Nephron progenitor cell (in vitro differentiated cells): ENCODE data around the gene DHRSX.
"Not testable (repeated sequence)": the region's sequence is repeated elsewhere in the genome, so short reads cannot be mapped to it uniquely, and the experiment has no call there.

Experiments
- DNase-seq: peaks from one replicate; pipeline ENCODE4 v3.0.0; 2021
- H3K27ac Mint-ChIP-seq: 2 replicates; pipeline ENCODE4 v1.8.0; 2021; ENCODE audit warnings: mild to moderate bottlenecking, moderate library complexity, mixed read lengths
- H3K27me3 Mint-ChIP-seq: 2 replicates; pipeline ENCODE4 v1.8.0; 2021; ENCODE audit warnings: mild to moderate bottlenecking, low read depth, mixed read lengths; ENCODE audit not compliant: poor library complexity
- H3K36me3 Mint-ChIP-seq: 2 replicates; pipeline ENCODE4 v1.8.0; 2021; ENCODE audit warnings: low read depth, mixed read lengths
- H3K4me1 Mint-ChIP-seq: 2 replicates; pipeline ENCODE4 v1.8.0; 2021; ENCODE audit warnings: mixed read lengths
- H3K4me3 Mint-ChIP-seq: 2 replicates; pipeline ENCODE4 v1.8.0; 2021; ENCODE audit warnings: mild to moderate bottlenecking, moderate library complexity, mixed read lengths
- H3K9me3 Mint-ChIP-seq: 2 replicates; pipeline ENCODE4 v1.8.0; 2021; ENCODE audit warnings: mild to moderate bottlenecking, moderate library complexity, mixed read lengths
- CTCF ChIP-seq: fragments of 200-600 bp; sonication (generic); IDR thresholded peaks from 2 replicates; pipeline ENCODE4 v1.5.0; 2021; ENCODE audit warnings: antibody characterized with exemption

DHRSX gene

GRCh38 chrX:2469196-2469685 lies 31.5 kb downstream of the DHRSX start:
- Mint-ChIP-seq H3K9me3 (peaks cover 15% of the 10 kb centered on the region), H3K4me3 (no peak overlapping the region), H3K36me3 (peaks cover 22% of the 10 kb centered on the region), H3K4me1 (peaks cover 4% of the 10 kb centered on the region), H3K27ac (peak overlapping the region; percentile 66), H3K27me3 (peaks cover 5% of the 10 kb centered on the region)
- TF ChIP-seq CTCF = no peak
- no peak for DNase-seq

GRCh38 chrX:2468261-2469195 lies 32.2 kb downstream of the DHRSX start:
- Mint-ChIP-seq H3K27ac (peak overlapping the region; percentile 41), H3K27me3 (peaks cover 5% of the 10 kb centered on the region), H3K4me1 (peaks cover 6% of the 10 kb centered on the region), H3K9me3 (peaks cover 15% of the 10 kb centered on the region), H3K4me3 (no peak overlapping the region), H3K36me3 (peaks cover 25% of the 10 kb centered on the region)
- no peak for DNase-seq
- no peak for TF ChIP-seq CTCF

GRCh38 chrX:2466876-2467656 lies 33.7 kb downstream of the DHRSX start:
- Mint-ChIP-seq H3K27me3 (peaks cover 5% of the 10 kb centered on the region), H3K27ac (peak overlapping the region; percentile 13), H3K36me3 (peaks cover 28% of the 10 kb centered on the region), H3K9me3 (peaks cover 15% of the 10 kb centered on the region), H3K4me1 (peaks cover 18% of the 10 kb centered on the region), H3K4me3 (no peak overlapping the region)
- TF ChIP-seq CTCF = no peak
- DNase-seq = no peak

- H3K4me3 Mint-ChIP-seq = no peak overlapping the region
- H3K9me3 Mint-ChIP-seq = peaks cover 9% of the 10 kb centered on the region
- H3K27me3 Mint-ChIP-seq = peaks cover 3% of the 10 kb centered on the region
- H3K4me1 Mint-ChIP-seq = peaks cover 27% of the 10 kb centered on the region
- no peak overlapping the region for H3K27ac Mint-ChIP-seq
- H3K36me3 Mint-ChIP-seq = peaks cover 23% of the 10 kb centered on the region
- no peak for TF ChIP-seq CTCF
- DNase-seq = no peak
Measured at GRCh38 chrX:2464677-2465166, 36.1 kb downstream of the DHRSX start.

GRCh38 chrX:2463973-2464676 lies 36.7 kb downstream of the DHRSX start:
- Mint-ChIP-seq H3K36me3 (peaks cover 17% of the 10 kb centered on the region), H3K27ac (no peak overlapping the region), H3K4me3 (no peak overlapping the region)

GRCh38 chrX:2463481-2463880 lies 37.3 kb downstream of the DHRSX start:
- DNase-seq, H3K4me3 Mint-ChIP-seq, H3K27me3 Mint-ChIP-seq, H3K9me3 Mint-ChIP-seq: not testable (repeated sequence)
- Mint-ChIP-seq H3K36me3 (peaks cover 12% of the 10 kb centered on the region), H3K27ac (peak overlapping the region; percentile 33), H3K4me1 (peaks cover 27% of the 10 kb centered on the region)

More at GRCh38 chrX:2463973-2464676, 36.7 kb downstream of the DHRSX start:
- DNase-seq = no peak
- peaks cover 4% of the 10 kb centered on the region for H3K9me3 Mint-ChIP-seq
- no peak for TF ChIP-seq CTCF
- peaks cover 3% of the 10 kb centered on the region for H3K27me3 Mint-ChIP-seq
- H3K4me1 Mint-ChIP-seq = peaks cover 27% of the 10 kb centered on the region
